22Rv1 (cell line): Measurements from ENCODE around the gene TRIM61.
"Not testable (repeated sequence)": the region's sequence is repeated elsewhere in the genome, so short reads cannot be mapped to it uniquely, and the experiment has no call there.

ENCODE experiments used
- H3K27ac ChIP-seq: fragments of 450-650 bp; 2 replicates; pipeline ENCODE4 v1.5.1; 2017
- ZFX ChIP-seq: fragments of 450-650 bp; IDR thresholded peaks from 2 replicates; pipeline ENCODE4 v1.6.1; 2017; ENCODE audit warnings: antibody characterized with exemption, borderline replicate concordance
- TF ChIP-seq, protein P1 (sequence below): fragments of 450-650 bp; IDR thresholded peaks from 2 replicates; pipeline ENCODE4 v1.5.1; 2017; ENCODE audit warnings: mild to moderate bottlenecking

Gene TRIM61

DNA sequence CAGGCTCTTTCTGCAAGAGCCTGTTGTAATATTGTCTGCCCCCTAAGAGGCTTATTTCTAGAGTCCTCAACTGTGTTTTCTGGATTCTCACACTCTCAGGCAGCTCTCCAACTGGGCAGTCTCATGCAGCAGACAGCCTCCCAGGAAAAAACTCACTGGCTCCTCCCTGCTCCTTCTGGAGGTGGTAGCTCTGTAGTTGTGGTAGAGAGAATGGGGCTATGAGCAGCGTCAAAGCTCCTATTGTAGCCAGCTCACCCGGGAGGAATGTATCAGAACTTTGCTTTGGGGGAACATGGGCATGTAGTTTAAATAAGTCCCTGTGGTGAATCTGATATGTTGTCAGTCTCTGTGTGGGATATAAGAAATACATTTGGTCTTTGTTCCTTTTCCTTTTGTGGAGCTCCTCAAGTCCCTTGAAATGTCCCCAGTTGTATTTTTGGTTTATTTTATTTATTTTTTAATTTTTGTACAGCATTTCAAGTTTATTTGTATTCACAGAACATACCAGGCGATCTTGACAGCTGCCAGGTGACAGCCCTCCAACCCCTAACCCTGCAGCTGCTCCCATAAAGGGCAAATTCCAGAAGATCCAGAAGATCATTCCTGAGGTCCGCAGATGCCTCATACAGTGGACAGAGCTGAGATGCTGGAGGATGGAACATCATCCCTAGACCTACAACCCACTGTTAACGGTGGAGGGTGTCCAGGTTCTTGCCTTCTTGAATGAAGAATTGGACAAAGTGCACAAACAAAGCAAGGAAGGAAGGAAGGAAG, 45.7 kb downstream of the TRIM61 start:
- H3K27ac ChIP-seq: no peak overlapping the region
- TF ChIP-seq, protein P1, sequence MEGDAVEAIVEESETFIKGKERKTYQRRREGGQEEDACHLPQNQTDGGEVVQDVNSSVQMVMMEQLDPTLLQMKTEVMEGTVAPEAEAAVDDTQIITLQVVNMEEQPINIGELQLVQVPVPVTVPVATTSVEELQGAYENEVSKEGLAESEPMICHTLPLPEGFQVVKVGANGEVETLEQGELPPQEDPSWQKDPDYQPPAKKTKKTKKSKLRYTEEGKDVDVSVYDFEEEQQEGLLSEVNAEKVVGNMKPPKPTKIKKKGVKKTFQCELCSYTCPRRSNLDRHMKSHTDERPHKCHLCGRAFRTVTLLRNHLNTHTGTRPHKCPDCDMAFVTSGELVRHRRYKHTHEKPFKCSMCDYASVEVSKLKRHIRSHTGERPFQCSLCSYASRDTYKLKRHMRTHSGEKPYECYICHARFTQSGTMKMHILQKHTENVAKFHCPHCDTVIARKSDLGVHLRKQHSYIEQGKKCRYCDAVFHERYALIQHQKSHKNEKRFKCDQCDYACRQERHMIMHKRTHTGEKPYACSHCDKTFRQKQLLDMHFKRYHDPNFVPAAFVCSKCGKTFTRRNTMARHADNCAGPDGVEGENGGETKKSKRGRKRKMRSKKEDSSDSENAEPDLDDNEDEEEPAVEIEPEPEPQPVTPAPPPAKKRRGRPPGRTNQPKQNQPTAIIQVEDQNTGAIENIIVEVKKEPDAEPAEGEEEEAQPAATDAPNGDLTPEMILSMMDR: no peak
- TF ChIP-seq ZFX: no peak

DNA sequence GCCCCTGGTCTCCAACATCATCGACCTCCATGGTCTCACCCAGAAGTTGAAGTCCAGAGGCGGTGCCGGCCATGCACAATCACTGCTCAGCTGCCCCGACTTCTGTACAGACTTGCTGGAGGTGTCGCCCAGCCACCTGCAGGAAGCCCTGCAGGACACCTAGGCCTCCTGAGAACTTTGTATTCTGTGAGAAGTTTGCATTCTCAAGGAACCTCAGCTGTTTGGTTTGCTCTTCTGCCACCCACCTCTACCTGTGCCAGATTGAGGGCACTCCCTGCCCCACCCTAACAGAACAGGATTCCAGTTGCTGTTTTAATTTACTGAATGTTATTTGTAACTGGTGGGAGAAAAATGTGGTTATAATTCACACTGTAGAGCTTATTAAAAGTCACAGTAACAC, 46.8 kb downstream of the TRIM61 start:
- TF ChIP-seq, protein P1: no peak
- TF ChIP-seq ZFX: no peak
- no peak overlapping the region for H3K27ac ChIP-seq

DNA sequence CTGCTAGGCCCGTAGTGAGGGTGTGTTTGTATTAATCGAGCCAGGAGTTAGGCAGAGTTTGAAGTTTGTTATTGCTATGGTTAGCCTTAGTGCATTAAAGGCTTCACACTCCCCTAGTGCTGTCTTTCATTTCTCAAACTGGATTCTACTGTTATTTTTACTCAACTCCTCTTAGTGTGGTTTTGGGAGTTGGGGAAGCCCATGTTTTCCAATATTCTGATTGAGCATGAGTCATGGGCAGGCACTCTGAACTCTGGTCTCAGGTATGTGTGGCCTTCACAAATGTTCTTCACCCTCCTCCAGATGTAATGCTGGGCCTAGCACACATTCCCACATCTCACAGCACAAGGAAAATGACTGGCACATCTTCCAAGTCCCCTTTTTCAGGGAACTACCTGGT, 50.4 kb downstream of the TRIM61 start:
- H3K27ac ChIP-seq: not testable (repeated sequence)

DNA sequence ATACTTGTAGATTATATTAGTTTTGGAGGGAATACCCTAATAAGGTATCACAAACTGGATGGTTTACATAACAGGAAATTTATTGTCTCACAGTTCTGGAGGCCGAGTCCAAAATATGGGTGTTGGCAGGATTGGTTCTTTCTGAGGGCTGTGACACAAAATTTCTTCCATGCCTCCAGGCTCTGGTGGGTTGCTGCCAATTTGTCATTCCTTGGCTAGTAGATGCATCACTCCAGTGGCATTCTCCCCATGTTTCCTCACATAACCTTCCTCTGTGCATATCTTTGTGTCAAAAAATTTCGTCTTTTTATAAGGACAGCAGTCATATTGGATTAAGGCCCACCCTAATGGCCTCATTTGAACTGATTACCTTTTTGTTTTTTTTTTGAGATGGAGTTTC, 51.2 kb downstream of the TRIM61 start:
- TF ChIP-seq ZFX: no peak
- TF ChIP-seq, protein P1: no peak
- H3K27ac ChIP-seq: no peak overlapping the region

DNA sequence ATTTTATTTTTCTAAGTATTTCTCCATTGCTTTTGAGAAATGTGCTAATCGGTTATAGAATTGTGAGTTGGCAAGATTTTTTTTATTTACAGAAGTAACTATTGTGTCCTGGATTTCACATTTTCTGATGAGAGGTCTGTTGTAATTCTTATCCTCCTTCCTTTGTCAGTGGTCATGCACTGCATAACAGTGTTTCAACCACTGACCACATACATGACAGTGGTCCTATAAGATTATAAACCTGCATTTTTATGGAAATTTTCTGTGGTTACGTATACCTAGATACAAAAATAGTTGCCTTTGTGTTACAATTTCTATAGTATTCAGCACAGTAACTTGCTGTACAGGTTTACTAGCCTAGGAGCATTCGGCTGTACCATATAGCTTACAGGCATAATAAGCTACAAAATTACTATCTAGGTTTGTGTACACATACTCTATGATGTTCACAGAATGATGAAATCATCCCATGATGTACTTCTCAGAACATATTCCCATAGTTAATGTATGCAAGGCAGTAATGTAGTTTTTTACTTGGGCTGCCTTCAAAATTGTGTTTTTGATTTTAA, 52.7 kb downstream of the TRIM61 start:
- TF ChIP-seq, protein P1: no peak
- no peak for TF ChIP-seq ZFX
- H3K27ac ChIP-seq: no peak overlapping the region

DNA sequence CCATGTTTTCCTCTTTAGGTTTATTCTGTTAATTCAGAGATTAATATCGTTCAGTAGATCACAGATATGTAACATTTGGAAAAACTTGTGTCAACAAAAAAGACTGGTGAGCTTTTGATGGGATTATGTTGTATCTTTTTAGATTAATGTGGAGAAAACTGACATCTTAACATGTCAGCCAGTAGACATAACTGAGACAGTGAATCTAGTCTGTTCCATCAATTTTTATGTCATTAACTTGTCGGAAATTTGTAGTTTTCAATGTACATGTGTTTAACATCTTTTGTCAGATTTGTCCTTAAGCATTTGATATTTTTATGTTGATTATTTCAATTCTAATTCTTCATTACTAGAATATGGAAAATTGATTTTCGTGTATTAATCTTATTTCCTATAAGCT, 58.5 kb downstream of the TRIM61 start:
- no peak overlapping the region for H3K27ac ChIP-seq
- TF ChIP-seq ZFX: no peak
- TF ChIP-seq, protein P1: no peak
